Kidney tubule cell (primary cell): ENCODE data around the gene TSPAN12.

Experiments used
- DNase-seq: peaks from one replicate; pipeline ENCODE4 v3.0.0-alpha.2; 2018; ENCODE audit warnings: low spot score

TSPAN12 gene

GRCh38 chr7:120742372-120742771, 115.6 kb downstream of the TSPAN12 start:
- DNase-seq = no peak

- no peak for DNase-seq
Measured at GRCh38 chr7:120741371-120742042, 116.4 kb downstream of the TSPAN12 start.

- no peak for DNase-seq
Measured at GRCh38 chr7:120740348-120740747, 117.6 kb downstream of the TSPAN12 start.

GRCh38 chr7:120738816-120739215, 119.1 kb downstream of the TSPAN12 start:
- no peak for DNase-seq
